Subcutaneous adipose tissue (tissue), 4 donors: ENCODE data around the gene PRUNE1. TPM values are rescaled to one million over a fixed set of nuclear protein-coding genes. Genes with fewer than 3 reads are reported as not detected.

ENCODE experiments used
- total RNA-seq, 4 donors: library from RNA; depleted of rRNA; stranded (reverse); fragments of >200 nt; gene quantifications; one replicate each; pipeline ENCODE4 v1.1.0, GENCODE V29; 2016
- TF ChIP-seq, protein P1 (sequence below): fragments of 450-650 bp; IDR thresholded peaks from one replicate; pipeline ENCODE4 v1.5.1; 2016; ENCODE audit warnings: low read depth, mild to moderate bottlenecking, control low read depth, antibody characterized with exemption, moderate library complexity

Gene PRUNE1
- total RNA-seq, 4 donors from 2014 or later: 16.5 to 29.5 (median 17.8) TPM

DNA sequence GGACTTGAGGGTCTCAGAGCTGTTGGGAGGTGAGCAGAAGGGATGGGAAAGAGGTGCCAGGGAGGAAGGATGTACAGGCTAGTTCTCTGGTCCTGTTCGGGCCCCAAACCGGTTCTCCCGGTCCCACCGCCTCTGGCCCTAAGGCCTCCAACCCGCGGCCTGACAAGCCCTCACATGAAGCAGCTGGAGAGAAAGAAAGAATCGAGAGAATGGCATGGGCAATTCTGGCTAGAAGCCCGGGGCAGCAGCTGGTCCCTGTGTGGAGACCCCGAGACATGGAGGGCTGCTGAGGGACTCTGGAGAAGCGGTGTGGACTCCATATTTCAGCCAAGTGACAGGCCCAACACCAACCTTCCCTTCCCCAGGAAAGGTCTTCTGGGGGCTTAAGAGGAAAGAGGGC is 50.4 kb downstream of the PRUNE1 start:
- TF ChIP-seq, protein P1, sequence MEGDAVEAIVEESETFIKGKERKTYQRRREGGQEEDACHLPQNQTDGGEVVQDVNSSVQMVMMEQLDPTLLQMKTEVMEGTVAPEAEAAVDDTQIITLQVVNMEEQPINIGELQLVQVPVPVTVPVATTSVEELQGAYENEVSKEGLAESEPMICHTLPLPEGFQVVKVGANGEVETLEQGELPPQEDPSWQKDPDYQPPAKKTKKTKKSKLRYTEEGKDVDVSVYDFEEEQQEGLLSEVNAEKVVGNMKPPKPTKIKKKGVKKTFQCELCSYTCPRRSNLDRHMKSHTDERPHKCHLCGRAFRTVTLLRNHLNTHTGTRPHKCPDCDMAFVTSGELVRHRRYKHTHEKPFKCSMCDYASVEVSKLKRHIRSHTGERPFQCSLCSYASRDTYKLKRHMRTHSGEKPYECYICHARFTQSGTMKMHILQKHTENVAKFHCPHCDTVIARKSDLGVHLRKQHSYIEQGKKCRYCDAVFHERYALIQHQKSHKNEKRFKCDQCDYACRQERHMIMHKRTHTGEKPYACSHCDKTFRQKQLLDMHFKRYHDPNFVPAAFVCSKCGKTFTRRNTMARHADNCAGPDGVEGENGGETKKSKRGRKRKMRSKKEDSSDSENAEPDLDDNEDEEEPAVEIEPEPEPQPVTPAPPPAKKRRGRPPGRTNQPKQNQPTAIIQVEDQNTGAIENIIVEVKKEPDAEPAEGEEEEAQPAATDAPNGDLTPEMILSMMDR: no peak

- TF ChIP-seq, protein P1: no peak
Observed at GRCh38 chr1:151059109-151060006, 51.1 kb downstream of the PRUNE1 start, which contains the start of gene CDC42SE1. Gene CDC42SE1 (minus strand): TSS chr1:151059622. CDS start chr1:151055730, 3,892 bp downstream.

DNA sequence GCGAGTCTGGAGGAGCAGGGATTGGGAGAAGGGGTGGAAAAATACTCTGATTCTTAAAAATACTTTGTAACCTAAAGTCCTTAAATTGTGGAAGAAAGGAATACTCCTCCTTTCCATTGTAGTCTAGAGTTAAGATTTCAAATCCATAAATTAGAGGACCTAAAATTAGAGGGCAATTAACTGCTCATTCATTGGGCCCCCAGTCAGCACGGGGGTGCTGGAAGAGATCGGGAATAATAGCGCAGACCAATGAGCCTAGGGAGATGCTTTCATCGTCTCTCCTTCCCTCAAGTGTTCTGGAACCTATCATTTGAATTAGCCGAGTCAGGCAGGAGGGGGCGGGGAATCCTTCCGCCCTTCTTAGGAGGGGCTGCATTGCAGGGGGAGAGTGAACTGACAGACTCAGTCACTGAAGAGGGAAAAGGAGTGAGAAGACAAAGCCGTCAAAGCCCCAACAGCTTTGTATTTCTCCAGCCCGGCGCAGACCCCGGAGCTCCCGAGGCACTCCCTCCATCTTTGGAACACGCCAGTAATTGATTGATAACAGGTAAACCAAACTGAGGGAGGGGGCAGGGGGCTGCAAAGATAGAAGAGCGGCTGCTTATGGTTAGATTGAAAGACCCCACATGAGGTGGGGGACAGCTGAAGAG is 51.9 kb downstream of the PRUNE1 start, which contains the start of gene MLLT11:
MLLT11 (plus strand) TSS at position 391 of the 650 bp plus-strand sequence. CDS start 6,828 bp downstream, outside the sequence.
- TF ChIP-seq, protein P1: no peak

DNA sequence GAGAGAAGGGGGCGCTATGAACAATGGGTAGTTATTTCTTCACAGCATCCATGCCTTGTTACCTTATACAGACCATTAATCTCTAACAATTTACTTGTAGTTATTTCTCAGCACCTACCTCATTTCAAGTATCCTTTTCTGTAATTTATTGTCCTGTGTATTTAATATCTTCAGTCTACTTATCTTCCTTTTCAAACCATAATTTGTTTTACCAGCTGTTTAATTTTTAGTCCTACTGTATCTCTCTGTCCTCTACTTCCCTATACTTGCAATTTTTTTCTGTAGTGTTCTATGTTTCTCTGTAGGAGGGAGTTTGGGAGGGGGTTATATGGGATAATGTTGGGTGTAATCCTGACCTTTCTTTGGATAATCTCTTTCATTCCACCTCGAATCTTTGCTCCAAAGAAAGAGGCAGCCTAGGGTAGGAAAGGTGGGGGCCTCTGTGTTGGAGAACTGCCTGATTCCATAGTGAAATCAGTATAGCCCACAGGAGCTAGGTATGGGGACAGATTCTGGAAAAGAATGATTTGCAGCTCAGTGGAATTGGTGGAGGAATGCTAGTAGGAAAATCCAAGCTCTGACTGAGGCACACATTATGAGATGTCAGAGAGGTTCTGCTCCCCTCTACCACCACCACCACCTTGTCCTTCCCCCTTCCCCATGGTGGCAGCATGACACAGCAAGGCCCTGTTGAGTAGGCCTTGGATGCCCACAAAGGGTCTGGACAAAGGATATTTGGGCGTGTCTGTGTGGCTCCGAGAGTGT is 52.6 kb downstream of the PRUNE1 start:
- TF ChIP-seq, protein P1: no peak

DNA sequence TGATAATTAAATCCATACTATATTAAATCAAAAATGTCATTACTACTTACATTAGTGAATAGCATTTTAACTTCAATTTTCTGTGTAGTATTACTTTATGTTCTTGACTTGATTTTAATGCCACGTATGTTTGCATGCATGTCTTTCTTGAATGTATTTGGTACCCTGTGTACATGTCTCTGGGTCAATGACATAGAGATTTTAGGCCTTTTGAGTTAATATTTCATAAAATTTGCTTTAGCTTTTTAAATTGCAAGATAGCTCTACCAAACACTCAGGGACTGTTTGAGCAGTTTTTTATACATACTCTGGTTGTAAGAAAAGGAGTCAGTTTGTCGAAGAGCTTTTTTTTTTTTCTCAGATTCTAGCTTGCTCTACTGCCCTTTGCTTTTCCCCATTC is 53.5 kb downstream of the PRUNE1 start:
- TF ChIP-seq, protein P1: no peak

- TF ChIP-seq, protein P1: no peak
Observed at GRCh38 chr1:151062741-151063371, 54.6 kb downstream of the PRUNE1 start.
